Neural cell (in vitro differentiated cells): ENCODE data around the gene CLDN14.

Experiments
- EP300 ChIP-seq: fragments of 450-650 bp; conservative IDR thresholded peaks from 2 replicates; pipeline ENCODE4 v1.6.1; 2014; ENCODE audit warnings: antibody characterized with exemption, mild to moderate bottlenecking, moderate library complexity; ENCODE audit not compliant: poor library complexity, severe bottlenecking
- TF ChIP-seq, protein P1 (sequence below): IDR thresholded peaks from 2 replicates; pipeline ENCODE4 v1.6.1; 2012; ENCODE audit warnings: borderline replicate concordance
- TF ChIP-seq, protein P2 (sequence below): fragments of 450-650 bp; IDR thresholded peaks from 2 replicates; pipeline ENCODE4 v1.5.1; 2014; ENCODE audit warnings: antibody characterized with exemption, mild to moderate bottlenecking, moderate library complexity; ENCODE audit not compliant: poor library complexity, severe bottlenecking

DNA sequence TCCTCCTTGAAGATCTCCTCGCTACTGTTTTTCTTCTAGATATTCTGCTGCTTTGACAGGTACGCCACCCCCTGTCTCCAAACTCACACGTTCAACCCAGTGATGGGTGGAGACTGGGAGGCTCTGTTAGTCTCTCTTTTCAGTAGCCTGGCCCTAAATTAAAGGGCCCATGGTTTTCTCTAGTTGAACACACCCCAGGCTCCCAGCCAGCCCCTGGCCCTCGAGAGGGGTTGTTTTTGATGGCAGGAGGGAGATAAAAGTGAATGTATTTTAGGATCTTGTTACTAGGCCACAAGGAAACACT, 21.6 kb upstream of the CLDN14 start:
- TF ChIP-seq, protein P1, sequence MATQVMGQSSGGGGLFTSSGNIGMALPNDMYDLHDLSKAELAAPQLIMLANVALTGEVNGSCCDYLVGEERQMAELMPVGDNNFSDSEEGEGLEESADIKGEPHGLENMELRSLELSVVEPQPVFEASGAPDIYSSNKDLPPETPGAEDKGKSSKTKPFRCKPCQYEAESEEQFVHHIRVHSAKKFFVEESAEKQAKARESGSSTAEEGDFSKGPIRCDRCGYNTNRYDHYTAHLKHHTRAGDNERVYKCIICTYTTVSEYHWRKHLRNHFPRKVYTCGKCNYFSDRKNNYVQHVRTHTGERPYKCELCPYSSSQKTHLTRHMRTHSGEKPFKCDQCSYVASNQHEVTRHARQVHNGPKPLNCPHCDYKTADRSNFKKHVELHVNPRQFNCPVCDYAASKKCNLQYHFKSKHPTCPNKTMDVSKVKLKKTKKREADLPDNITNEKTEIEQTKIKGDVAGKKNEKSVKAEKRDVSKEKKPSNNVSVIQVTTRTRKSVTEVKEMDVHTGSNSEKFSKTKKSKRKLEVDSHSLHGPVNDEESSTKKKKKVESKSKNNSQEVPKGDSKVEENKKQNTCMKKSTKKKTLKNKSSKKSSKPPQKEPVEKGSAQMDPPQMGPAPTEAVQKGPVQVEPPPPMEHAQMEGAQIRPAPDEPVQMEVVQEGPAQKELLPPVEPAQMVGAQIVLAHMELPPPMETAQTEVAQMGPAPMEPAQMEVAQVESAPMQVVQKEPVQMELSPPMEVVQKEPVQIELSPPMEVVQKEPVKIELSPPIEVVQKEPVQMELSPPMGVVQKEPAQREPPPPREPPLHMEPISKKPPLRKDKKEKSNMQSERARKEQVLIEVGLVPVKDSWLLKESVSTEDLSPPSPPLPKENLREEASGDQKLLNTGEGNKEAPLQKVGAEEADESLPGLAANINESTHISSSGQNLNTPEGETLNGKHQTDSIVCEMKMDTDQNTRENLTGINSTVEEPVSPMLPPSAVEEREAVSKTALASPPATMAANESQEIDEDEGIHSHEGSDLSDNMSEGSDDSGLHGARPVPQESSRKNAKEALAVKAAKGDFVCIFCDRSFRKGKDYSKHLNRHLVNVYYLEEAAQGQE = no peak
- TF ChIP-seq, protein P2, sequence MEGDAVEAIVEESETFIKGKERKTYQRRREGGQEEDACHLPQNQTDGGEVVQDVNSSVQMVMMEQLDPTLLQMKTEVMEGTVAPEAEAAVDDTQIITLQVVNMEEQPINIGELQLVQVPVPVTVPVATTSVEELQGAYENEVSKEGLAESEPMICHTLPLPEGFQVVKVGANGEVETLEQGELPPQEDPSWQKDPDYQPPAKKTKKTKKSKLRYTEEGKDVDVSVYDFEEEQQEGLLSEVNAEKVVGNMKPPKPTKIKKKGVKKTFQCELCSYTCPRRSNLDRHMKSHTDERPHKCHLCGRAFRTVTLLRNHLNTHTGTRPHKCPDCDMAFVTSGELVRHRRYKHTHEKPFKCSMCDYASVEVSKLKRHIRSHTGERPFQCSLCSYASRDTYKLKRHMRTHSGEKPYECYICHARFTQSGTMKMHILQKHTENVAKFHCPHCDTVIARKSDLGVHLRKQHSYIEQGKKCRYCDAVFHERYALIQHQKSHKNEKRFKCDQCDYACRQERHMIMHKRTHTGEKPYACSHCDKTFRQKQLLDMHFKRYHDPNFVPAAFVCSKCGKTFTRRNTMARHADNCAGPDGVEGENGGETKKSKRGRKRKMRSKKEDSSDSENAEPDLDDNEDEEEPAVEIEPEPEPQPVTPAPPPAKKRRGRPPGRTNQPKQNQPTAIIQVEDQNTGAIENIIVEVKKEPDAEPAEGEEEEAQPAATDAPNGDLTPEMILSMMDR = no peak
- no peak for TF ChIP-seq EP300
